ENCODE data around the gene CCM2L. TPM values are rescaled to one million over a fixed set of nuclear protein-coding genes. Genes with fewer than 3 reads are reported as not detected.

Gene CCM2L
- total and polyA plus RNA-seq, 2 experiments from 2014 or later, result 4.9 to 13.3 TPM

DNA sequence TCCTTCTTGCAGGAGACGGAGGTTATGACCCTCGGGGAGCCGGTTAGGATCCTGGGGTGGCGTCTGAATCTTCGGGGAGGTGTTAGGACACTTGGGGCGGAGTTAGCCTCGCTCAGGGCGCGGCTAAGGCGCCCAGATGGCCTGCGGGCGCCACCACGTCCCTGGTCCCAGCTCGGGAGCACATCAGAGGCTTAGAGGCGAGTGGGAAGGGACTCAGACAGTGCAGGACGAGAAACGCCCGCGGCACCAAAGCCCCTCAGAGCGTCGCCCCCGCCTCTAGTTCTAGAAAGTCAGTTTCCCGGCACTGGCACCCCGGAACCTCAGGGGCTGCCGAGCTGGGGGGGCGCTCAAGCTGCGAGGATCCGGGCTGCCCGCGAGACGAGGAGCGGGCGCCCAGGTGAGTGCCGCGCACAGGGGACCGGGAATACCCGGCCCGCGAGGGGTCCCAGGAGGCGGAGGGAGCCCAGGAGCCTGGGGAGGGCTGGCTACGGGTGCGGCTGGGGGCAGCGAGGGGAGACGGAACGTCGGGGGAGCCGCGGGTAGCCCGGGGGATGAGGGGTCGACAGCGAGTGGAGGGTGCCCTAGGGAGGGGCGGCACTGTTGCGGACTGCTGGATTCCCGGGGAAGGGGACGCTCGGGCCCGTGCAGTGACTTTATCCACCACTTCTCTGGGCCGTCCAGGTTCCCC, 42.0 kb downstream of the CCM2L start, which contains the start of gene HCK:
Gene HCK (plus strand): TSS at position 153 of the 688 bp plus-strand sequence.
- Mint-ChIP-seq H3K36me3 (ENCODE audit: low read depth) (no peaks in the 10 kb centered on the region), H3K9me3 (peaks cover 12% of the 10 kb centered on the region; the same call in 2 of the 3 replicates), H3K4me1 (peaks cover 17% of the 10 kb centered on the region; the same call in 2 of the 3 replicates), H3K27me3 (ENCODE audit: insufficient read depth, low read depth, poor library complexity) (peaks cover 39% of the 10 kb centered on the region), H3K4me3 (peak within 1 kb of the TSS; percentile 84), H3K27ac (no peak within 1 kb of the TSS)
- H3K36me3 ChIP-seq (ENCODE audit: insufficient read depth), result no peaks in the 10 kb centered on the region
- peaks cover 3% of the 10 kb centered on the region; the same call in 1 of the 2 replicates for H4K20me1 ChIP-seq (replicated peaks; ENCODE audit: insufficient read depth)
- H3K27ac ChIP-seq (ENCODE audit: low read depth), result no peak within 1 kb of the TSS
- H3K27me3 ChIP-seq (ENCODE audit: insufficient read depth), result peaks cover 58% of the 10 kb centered on the region
- 0 out of 2 replicates have a peak, but pooled peaks cover 10% of the 10 kb centered on the region for H3F3A ChIP-seq (replicated peaks; ENCODE audit: low read depth)
- peak within 1 kb of the TSS; percentile 99 for H2AFZ ChIP-seq
- H3K4me2 ChIP-seq, result peak within 1 kb of the TSS; percentile 98
- ATAC-seq (peak; percentile 77), DNase-seq (ENCODE audit: low spot score) (peak; percentile 79)
- peak within 1 kb of the TSS; percentile 83 for H3K4me3 ChIP-seq
- no peaks in the 10 kb centered on the region for H3K9me2 ChIP-seq (ENCODE audit: insufficient read depth)
- peaks cover 18% of the 10 kb centered on the region for H3K4me1 ChIP-seq (ENCODE audit: insufficient read depth)
- no peak for TF ChIP-seq ZNF462 (CRISPR knock-in tag; IDR thresholded peaks at IDR 0.05)
- TF ChIP-seq EZH2 (IDR thresholded peaks at IDR 0.05; ENCODE audit: low read depth, unreplicated experiment), result peak; percentile 29
- H3K79me2 ChIP-seq (replicated peaks; ENCODE audit: insufficient read depth), result no peaks in the 10 kb centered on the region

GRCh38 chr20:32052778-32053362, 42.6 kb downstream of the CCM2L start:
- peak overlapping the region; percentile 98 for H3K4me2 ChIP-seq
- peaks cover 58% of the 10 kb centered on the region for H3K27me3 ChIP-seq (ENCODE audit: insufficient read depth)
- TF ChIP-seq ZNF331 (CRISPR knock-in tag; IDR thresholded peaks at IDR 0.05; ENCODE audit: low read depth) (no peak), CREB1 (CRISPR knock-in tag; IDR thresholded peaks at IDR 0.05; ENCODE audit: low read depth) (peak; percentile 78), EZH2 (IDR thresholded peaks at IDR 0.05; ENCODE audit: low read depth, unreplicated experiment) (peak; percentile 2)
- H3K36me3 ChIP-seq (ENCODE audit: insufficient read depth), result no peaks in the 10 kb centered on the region
- Mint-ChIP-seq H3K9me3 (peaks cover 18% of the 10 kb centered on the region; the same call in 2 of the 3 replicates), H3K4me1 (peaks cover 17% of the 10 kb centered on the region; the same call in 2 of the 3 replicates), H3K27me3 (ENCODE audit: insufficient read depth, low read depth, poor library complexity) (peaks cover 39% of the 10 kb centered on the region), H3K27ac (no peak overlapping the region), H3K36me3 (ENCODE audit: low read depth) (no peaks in the 10 kb centered on the region), H3K4me3 (peak overlapping the region; percentile 84)
- peaks cover 3% of the 10 kb centered on the region; the same call in 1 of the 2 replicates for H4K20me1 ChIP-seq (replicated peaks; ENCODE audit: insufficient read depth)
- H3K27ac ChIP-seq (ENCODE audit: low read depth), result no peak overlapping the region
- 0 out of 2 replicates have a peak, but pooled peaks cover 10% of the 10 kb centered on the region for H3F3A ChIP-seq (replicated peaks; ENCODE audit: low read depth)
- ATAC-seq (peak; percentile 79), DNase-seq (ENCODE audit: low spot score) (peak; percentile 88)
- H2AFZ ChIP-seq, result peak overlapping the region; percentile 99
- H3K4me1 ChIP-seq (ENCODE audit: insufficient read depth), result peaks cover 18% of the 10 kb centered on the region
- no peaks in the 10 kb centered on the region for H3K9me2 ChIP-seq (ENCODE audit: insufficient read depth)
- H3K4me3 ChIP-seq, result peak overlapping the region; percentile 83
- no peaks in the 10 kb centered on the region for H3K79me2 ChIP-seq (replicated peaks; ENCODE audit: insufficient read depth)
